Measurements from ENCODE around the gene RCAN2. TPM values are rescaled to one million over a fixed set of nuclear protein-coding genes. Genes with fewer than 3 reads are reported as not detected.

RCAN2 gene
- total and polyA plus RNA-seq, 11 donors, result 86.4 to 331 (median 311) TPM

GRCh38 chr6:46509981-46510510 lies 18.8 kb upstream of the RCAN2 start:
- Histone ChIP-seq H3K4me1 (peaks cover 0 to 79% (median 51%) of the 10 kb centered on the region in 12 donors), H3K27ac (peak overlapping the region; percentile 68 to 88 (median 80)), H3K36me3 (no peaks in the 10 kb centered on the region), H3K4me3 (no peak overlapping the region), H3K27me3 (no peaks in the 10 kb centered on the region), H3K9me3 (no peaks in the 10 kb centered on the region)
- WGBS, 4 donors, result 69 to 76% (median 71%) methylated on average over 4 of the region's 4 CpGs
- DNase-seq (no peak), ATAC-seq (no peak)
- intact Hi-C loops (cut with DNase I), result loop anchor here in 2 of 10 donors (5.0 to 10.0 kb wide), 2 partner anchors 73 to 415 kb away; no protein-coding TSS in a partner anchor
- no peak for TF ChIP-seq CTCF (IDR thresholded peaks at IDR 0.05)
- TF ChIP-seq POLR2A (IDR thresholded peaks at IDR 0.05), result no peak

GRCh38 chr6:46509063-46509462 lies 17.8 kb upstream of the RCAN2 start:
- H3K27ac ChIP-seq, result peak overlapping the region in 11 of 12 donors; percentile 72 to 88 (median 82)
- 36 to 50% (median 44%) methylated on average over 4 of the region's 4 CpGs for WGBS, 4 donors
- H3K9me3 ChIP-seq, result no peaks in the 10 kb centered on the region
- no peak for TF ChIP-seq CTCF (IDR thresholded peaks at IDR 0.05)
- TF ChIP-seq POLR2A (IDR thresholded peaks at IDR 0.05), result no peak
- no peak overlapping the region for H3K4me3 ChIP-seq
- intact Hi-C loops (cut with DNase I), result loop anchor here in 2 of 10 donors (5.0 to 10.0 kb wide), 2 partner anchors 72 to 414 kb away; no protein-coding TSS in a partner anchor
- H3K27me3 ChIP-seq, result no peaks in the 10 kb centered on the region
- DNase-seq, result peak in 4 of 5 donors; percentile 34 to 75 (median 42)
- H3K36me3 ChIP-seq, result no peaks in the 10 kb centered on the region
- peaks cover 0 to 87% (median 54%) of the 10 kb centered on the region in 12 donors for H3K4me1 ChIP-seq
- ATAC-seq, result peak in 3 of 4 donors; percentile 41 to 67 (median 67)

- TF ChIP-seq CTCF (IDR thresholded peaks at IDR 0.05) (no peak), POLR2A (IDR thresholded peaks at IDR 0.05) (no peak)
- H3K36me3 ChIP-seq, result no peaks in the 10 kb centered on the region
- peak overlapping the region; percentile 72 to 88 (median 82) for H3K27ac ChIP-seq
- no peak for DNase-seq
- H3K4me1 ChIP-seq, result peaks cover 0 to 83% (median 46%) of the 10 kb centered on the region in 12 donors
- no peak overlapping the region for H3K4me3 ChIP-seq
- H3K27me3 ChIP-seq, result no peaks in the 10 kb centered on the region
- intact Hi-C loops (cut with DNase I), result loop anchor here in 2 of 10 donors (2.0 to 10.0 kb wide), 3 partner anchors 17 to 413 kb away; partner anchors contain the start of gene RCAN2 (in 1 of the 2)
- no peak for ATAC-seq
- H3K9me3 ChIP-seq, result no peaks in the 10 kb centered on the region
Measured at GRCh38 chr6:46507426-46507825, 16.2 kb upstream of the RCAN2 start.

- Histone ChIP-seq H3K4me3 (no peak overlapping the region), H3K27me3 (no peaks in the 10 kb centered on the region), H3K36me3 (no peaks in the 10 kb centered on the region), H3K4me1 (peaks cover 0 to 76% (median 36%) of the 10 kb centered on the region in 12 donors), H3K27ac (peak overlapping the region; percentile 72 to 88 (median 82)), H3K9me3 (no peaks in the 10 kb centered on the region)
- ATAC-seq (peak; percentile 80 to 90 (median 84)), DNase-seq (peak in 4 of 5 donors; percentile 30 to 74 (median 56))
- no peak for TF ChIP-seq POLR2A (IDR thresholded peaks at IDR 0.05)
- no peak for TF ChIP-seq CTCF (IDR thresholded peaks at IDR 0.05)
- WGBS, 4 donors, result 51 to 58% (median 53%) methylated on average over 7 of the region's 7 CpGs
- intact Hi-C loops (cut with DNase I), result loop anchor here in 2 of 10 donors (2.0 to 10.0 kb wide), 3 partner anchors 15 to 411 kb away; partner anchors contain the start of gene RCAN2 (in 1 of the 2)
Measured at GRCh38 chr6:46505693-46506512, 14.7 kb upstream of the RCAN2 start.

Measured in heart left ventricle (tissue), 16 donors.